HepG2 (cell line): ENCODE data around the gene RPL26. TPM values are rescaled to one million over a fixed set of nuclear protein-coding genes. Genes with fewer than 3 reads are reported as not detected.

Experiments used
- ATAC-seq: fragments of 200-7000 bp; cut with Tn5 transposase; 3 replicates; pipeline ENCODE4 v1.9.1; 2020; ENCODE audit warnings: mild to moderate bottlenecking, moderate library complexity
- BruUV-seq: library from RNA; stranded (reverse); fragments of 400-500 nt; replicated peaks from 2 replicates; lab custom pipeline; 2021; lab: Mats Ljungman, UMichigan
- CTCF ChIA-PET: fragments of 300-600 bp; formaldehyde crosslinking; extraction: SDS; loops from one replicate; lab custom pipeline; 2021; ENCODE audit warnings: low total read pairs, inconsistent platforms, low intra/inter-chr PET ratio; lab: Yijun Ruan, JAX
- POLR2A ChIA-PET: fragments of 350-600 bp; sonication (Branson Sonifier 250); formaldehyde crosslinking; loops from one replicate; lab custom pipeline; 2020; ENCODE audit warnings: antibody characterized with exemption, inconsistent platforms; lab: Yijun Ruan, JAX
- DNase-seq: peaks from one replicate; pipeline ENCODE4 v3.0.0-alpha.2; 2015; ENCODE audit warnings: low spot score
- FAIRE-seq: peaks from 3 replicates; lab custom pipeline; 2011; peaks lifted over from hg19 to GRCh38; lab: Jason Lieb, UNC
- H2AFZ ChIP-seq: one replicate; pipeline ENCODE4 v1.6.1; 2011; ENCODE audit warnings: low read length, inconsistent platforms
- H3K27ac ChIP-seq: fragments of 300-600 bp; 3 replicates; pipeline ENCODE4 v1.8.0; 2011; ENCODE audit warnings: mixed run types, mild to moderate bottlenecking, mixed read lengths, low read length, inconsistent platforms; ENCODE audit not compliant: insufficient read depth; ENCODE audit errors: extremely low read length
- H3K27me3 ChIP-seq, 2 experiments: fragments of 200-600 bp in 1 of 2; 2 replicates in 1 of 2; 3 replicates in 1 of 2; pipeline versions ENCODE4 v1.6.0 to v1.8.0; 2011; ENCODE audit warnings: low read length in 2 of 2, mild to moderate bottlenecking in 2 of 2, moderate library complexity in 2 of 2, inconsistent platforms in 1 of 2; ENCODE audit not compliant: insufficient read depth in 2 of 2, control insufficient read depth in 1 of 2
- H3K36me3 ChIP-seq, 2 experiments: fragments of 200-600 bp in 1 of 2; replicated peaks in 1 of 2; 2 replicates in 1 of 2; 3 replicates in 1 of 2; pipeline versions ENCODE4 v1.5.1 to v1.8.0; 2011; ENCODE audit warnings: low read length in 2 of 2, inconsistent platforms in 1 of 2; ENCODE audit not compliant: insufficient read depth in 2 of 2, control insufficient read depth in 1 of 2
- H3K4me1 ChIP-seq: 2 replicates; pipeline ENCODE4 v1.5.1; 2012; ENCODE audit warnings: low read length, inconsistent platforms; ENCODE audit not compliant: insufficient read depth
- H3K4me2 ChIP-seq: 2 replicates; pipeline ENCODE4 v1.6.0; 2011; ENCODE audit warnings: low read depth, low read length, inconsistent platforms
- H3K4me3 ChIP-seq, 3 experiments: fragments of 200-600 bp in 1 of 3; sonication (generic), shearing (Covaris generic) in 1 of 3; replicated peaks in 1 of 3; 2 replicates each; pipeline ENCODE4 v1.5.1; 2011 to 2016; ENCODE audit warnings: low read length in 3 of 3, inconsistent platforms in 2 of 3, low read depth in 2 of 3, mild to moderate bottlenecking in 2 of 3, control low read depth in 1 of 3, mixed read lengths in 1 of 3; ENCODE audit not compliant: insufficient read depth in 1 of 3
- H3K79me2 ChIP-seq: one replicate; pipeline ENCODE4 v1.6.1; 2011; ENCODE audit warnings: low read length, inconsistent platforms; ENCODE audit not compliant: insufficient read depth
- H3K9ac ChIP-seq: 2 replicates; pipeline ENCODE4 v1.6.0; 2011; ENCODE audit warnings: mild to moderate bottlenecking, low read depth, low read length, inconsistent platforms; ENCODE audit not compliant: insufficient read depth
- H3K9me3 ChIP-seq: 2 replicates; pipeline ENCODE4 v1.5.1; 2012; ENCODE audit warnings: mild to moderate bottlenecking, low read length
- H4K20me1 ChIP-seq: 2 replicates; pipeline ENCODE4 v1.6.0; 2011; ENCODE audit warnings: inconsistent platforms, mild to moderate bottlenecking, low read length, moderate library complexity; ENCODE audit not compliant: insufficient read depth
- DPF2 ChIP-seq: sonication (generic); formaldehyde crosslinking; IDR thresholded peaks from 2 replicates; pipeline ENCODE4 v1.4.0; 2020; ENCODE audit warnings: mild to moderate bottlenecking, low read depth, missing genetic modification reagents, borderline replicate concordance
- LCORL ChIP-seq, 2 experiments: fragments of 450-650 bp in 1 of 2; sonication (generic) in 1 of 2; formaldehyde crosslinking in 1 of 2; IDR thresholded peaks; 2 replicates each; pipeline versions ENCODE4 v1.5.0 to v1.6.1; 2017 to 2020; ENCODE audit warnings: antibody characterized with exemption in 1 of 2, missing genetic modification reagents in 1 of 2
- MIXL1 ChIP-seq: IDR thresholded peaks from 2 replicates; pipeline ENCODE4 v1.6.1; 2016
- NFKBIZ ChIP-seq: IDR thresholded peaks from 2 replicates; pipeline ENCODE4 v1.6.1; 2018; ENCODE audit warnings: missing genetic modification reagents, missing compliant biosample characterization
- PHF8 ChIP-seq: sonication (generic); formaldehyde crosslinking; IDR thresholded peaks from 2 replicates; pipeline ENCODE4 v1.5.0; 2020; ENCODE audit warnings: missing genetic modification reagents
- SMAD1 ChIP-seq: sonication (generic); formaldehyde crosslinking; IDR thresholded peaks from 2 replicates; pipeline ENCODE4 v1.4.0; 2020; ENCODE audit warnings: missing genetic modification reagents, low read depth, mild to moderate bottlenecking, borderline replicate concordance
- TBP ChIP-seq: sonication (generic); formaldehyde crosslinking; IDR thresholded peaks from 2 replicates; pipeline ENCODE4 v1.5.0; 2020; ENCODE audit warnings: missing genetic modification reagents
- ZFYVE20 ChIP-seq: sonication (generic); formaldehyde crosslinking; IDR thresholded peaks from 2 replicates; pipeline ENCODE4 v1.8.0; 2023; ENCODE audit warnings: low read depth, mild to moderate bottlenecking, moderate library complexity, missing genetic modification reagents, borderline replicate concordance
- ZNF558 ChIP-seq: sonication (generic); formaldehyde crosslinking; IDR thresholded peaks from 2 replicates; pipeline ENCODE4 v1.9.0; 2022; ENCODE audit warnings: mild to moderate bottlenecking, missing genetic modification reagents, borderline replicate concordance
- ZSCAN25 ChIP-seq: sonication (generic); formaldehyde crosslinking; IDR thresholded peaks from 2 replicates; pipeline ENCODE4 v1.8.0; 2022; ENCODE audit warnings: mild to moderate bottlenecking, missing genetic modification reagents
- WGBS: methylation state at CpG from one replicate; pipeline ENCODE4 v1.1.6; 2017; ENCODE audit warnings: low lambda C conversion rate; 5-methylcytosine and 5-hydroxymethylcytosine counted together
- in situ Hi-C: cut with HindIII; loops from 2 replicates; pipeline ENCODE4 v1.10.0; 2017; ENCODE audit warnings: low pct_unique_long_range_greater_than_20kb; ENCODE audit not compliant: extremely low pct_ligation_motif_present
- intact Hi-C: fragments of 100-400 bp; cut with micrococcal nuclease; formaldehyde crosslinking; loops from one replicate; pipeline ENCODE4 v1.10.0; 2022; ENCODE audit not compliant: unreplicated experiment
- polyA plus RNA-seq, 8 experiments: library from polyadenylated mRNA; depleted of rRNA in 3 of 8; stranded (reverse) in 7 of 8; unstranded in 1 of 8; fragments of >200 nt; fragmentation: Illumina TruSeq in 4 of 8; extraction: Trizol in 4 of 8; gene quantifications; 2 replicates each; pipeline versions ENCODE4 v1.2.1 to v1.2.3, GENCODE V29; 2011 to 2016; ENCODE audit warnings: low read depth in 4 of 8, missing spikeins in 1 of 8, mixed read lengths in 1 of 8; ENCODE audit not compliant: insufficient read depth in 1 of 8
- total RNA-seq, 5 experiments: library from RNA; depleted of rRNA; stranded (reverse); fragments of >200 nt; fragmentation: Illumina TruSeq; extraction: Trizol; gene quantifications; 2 replicates each; pipeline ENCODE4 v1.2.3, GENCODE V29; 2016; ENCODE audit warnings: low read depth in 1 of 5
- TF ChIP-seq, protein P1 (sequence below): sonication (generic); formaldehyde crosslinking; IDR thresholded peaks from 2 replicates; pipeline ENCODE4 v1.4.0; 2020; ENCODE audit warnings: missing genetic modification reagents
- TF ChIP-seq, protein P2 (sequence below): sonication (generic); formaldehyde crosslinking; IDR thresholded peaks from 2 replicates; pipeline ENCODE4 v1.5.1; 2020; ENCODE audit warnings: mild to moderate bottlenecking, moderate library complexity, missing genetic modification reagents
- TF ChIP-seq, protein P3 (sequence below): sonication (generic); formaldehyde crosslinking; IDR thresholded peaks from 2 replicates; pipeline ENCODE4 v1.4.0; 2020; ENCODE audit warnings: missing genetic modification reagents
- TF ChIP-seq, protein P4 (sequence below): conservative IDR thresholded peaks from 2 replicates; pipeline ENCODE4 v1.6.1; 2018; ENCODE audit warnings: missing genetic modification reagents
- TF ChIP-seq, protein P5 (sequence below): sonication (generic); formaldehyde crosslinking; IDR thresholded peaks from 2 replicates; pipeline ENCODE4 v1.4.0; 2020; ENCODE audit warnings: mild to moderate bottlenecking, missing genetic modification reagents

The RPL26 gene
- total and polyA plus RNA-seq, 2 of the 13 experiments (the other 11 are each of a cell fraction or from before 2014, with no cell fraction given) = 2,817 to 3,529 TPM

DNA sequence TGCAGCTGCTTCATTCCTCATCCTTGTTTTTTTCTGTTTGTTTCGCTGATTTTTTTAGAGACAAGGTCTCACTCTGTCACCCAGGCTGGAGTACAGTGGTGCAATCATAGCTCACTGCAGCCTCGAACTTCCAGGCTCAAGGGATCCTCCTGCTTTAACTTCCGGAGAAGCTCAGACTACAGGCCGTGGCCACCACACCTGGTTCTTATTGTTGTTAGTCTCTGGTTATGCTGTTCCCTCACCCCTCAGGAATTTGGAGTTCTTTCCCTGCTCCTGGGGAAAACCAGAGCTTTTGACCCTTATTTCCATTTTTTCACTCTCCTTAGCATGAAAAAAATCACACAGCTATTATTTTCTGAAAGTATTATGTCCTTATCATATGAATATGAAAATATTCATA, 41.5 kb downstream of the RPL26 start (continued):
- TF ChIP-seq MIXL1 (CRISPR knock-in tag) (no peak), ZFYVE20 (CRISPR knock-in tag) (no peak), NFKBIZ (CRISPR knock-in tag) (no peak), PHF8 (no peak), ZSCAN25 (no peak)
- TF ChIP-seq, protein P1, sequence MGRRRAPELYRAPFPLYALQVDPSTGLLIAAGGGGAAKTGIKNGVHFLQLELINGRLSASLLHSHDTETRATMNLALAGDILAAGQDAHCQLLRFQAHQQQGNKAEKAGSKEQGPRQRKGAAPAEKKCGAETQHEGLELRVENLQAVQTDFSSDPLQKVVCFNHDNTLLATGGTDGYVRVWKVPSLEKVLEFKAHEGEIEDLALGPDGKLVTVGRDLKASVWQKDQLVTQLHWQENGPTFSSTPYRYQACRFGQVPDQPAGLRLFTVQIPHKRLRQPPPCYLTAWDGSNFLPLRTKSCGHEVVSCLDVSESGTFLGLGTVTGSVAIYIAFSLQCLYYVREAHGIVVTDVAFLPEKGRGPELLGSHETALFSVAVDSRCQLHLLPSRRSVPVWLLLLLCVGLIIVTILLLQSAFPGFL = no peak
- TF ChIP-seq, all 625 proteins: peak for 0

DNA sequence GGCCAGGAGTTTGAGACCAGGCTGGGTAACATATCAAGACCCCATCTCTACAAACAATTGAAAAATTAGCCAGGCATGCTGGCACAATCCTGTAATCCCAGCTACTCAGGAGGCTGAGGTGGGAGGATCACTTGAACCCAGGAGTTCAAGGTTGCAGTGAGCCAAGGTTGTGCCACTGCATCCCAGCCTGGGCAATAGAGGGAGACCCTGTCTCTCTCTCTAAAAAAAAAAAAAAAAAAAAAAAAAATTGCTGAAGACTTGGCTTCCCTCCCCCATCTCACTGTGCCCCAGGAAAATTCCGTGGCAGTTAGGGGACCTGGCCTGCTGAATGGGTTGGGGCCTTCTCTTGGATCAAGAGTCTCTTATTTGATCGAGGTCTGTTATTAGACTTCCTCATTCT, 43.5 kb downstream of the RPL26 start, which contains the start of gene ODF4:
Gene ODF4 (plus strand): TSS at position 301 of the 400 bp plus-strand sequence. CDS start 212 bp downstream, outside the sequence.
- intact Hi-C loops = no loop called here
- CTCF ChIA-PET = no interaction called here
- no peak within 1 kb of the TSS for H2AFZ ChIP-seq
- POLR2A ChIA-PET = no interaction called here
- no peak within 1 kb of the TSS for H3K4me2 ChIP-seq
- ATAC-seq (no peak), DNase-seq (no peak), FAIRE-seq (no peak)
- in situ Hi-C loops = no loop called here
- 5% methylated on average over 2 of the region's 2 CpGs for WGBS
- H3K4me3 ChIP-seq = no peak within 1 kb of the TSS
- BruUV-seq = no TSS peak
- H3K27me3 ChIP-seq = peaks cover 2 to 14% of the 10 kb centered on the region in 2 experiments; a peak in 3 of 5 replicates
- no peaks in the 10 kb centered on the region for H3K9me3 ChIP-seq
- H4K20me1 ChIP-seq = no peaks in the 10 kb centered on the region
- no peaks in the 10 kb centered on the region for H3K36me3 ChIP-seq
- H3K27ac ChIP-seq = no peak within 1 kb of the TSS
- H3K9ac ChIP-seq = no peak within 1 kb of the TSS
- no peaks in the 10 kb centered on the region for H3K79me2 ChIP-seq
- H3K4me1 ChIP-seq = no peaks in the 10 kb centered on the region
- TF ChIP-seq DPF2 = no peak
- TF ChIP-seq, protein P2, sequence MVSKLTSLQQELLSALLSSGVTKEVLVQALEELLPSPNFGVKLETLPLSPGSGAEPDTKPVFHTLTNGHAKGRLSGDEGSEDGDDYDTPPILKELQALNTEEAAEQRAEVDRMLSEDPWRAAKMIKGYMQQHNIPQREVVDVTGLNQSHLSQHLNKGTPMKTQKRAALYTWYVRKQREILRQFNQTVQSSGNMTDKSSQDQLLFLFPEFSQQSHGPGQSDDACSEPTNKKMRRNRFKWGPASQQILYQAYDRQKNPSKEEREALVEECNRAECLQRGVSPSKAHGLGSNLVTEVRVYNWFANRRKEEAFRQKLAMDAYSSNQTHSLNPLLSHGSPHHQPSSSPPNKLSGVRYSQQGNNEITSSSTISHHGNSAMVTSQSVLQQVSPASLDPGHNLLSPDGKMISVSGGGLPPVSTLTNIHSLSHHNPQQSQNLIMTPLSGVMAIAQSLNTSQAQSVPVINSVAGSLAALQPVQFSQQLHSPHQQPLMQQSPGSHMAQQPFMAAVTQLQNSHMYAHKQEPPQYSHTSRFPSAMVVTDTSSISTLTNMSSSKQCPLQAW (CRISPR knock-in tag) = no peak
- TF ChIP-seq, protein P3, sequence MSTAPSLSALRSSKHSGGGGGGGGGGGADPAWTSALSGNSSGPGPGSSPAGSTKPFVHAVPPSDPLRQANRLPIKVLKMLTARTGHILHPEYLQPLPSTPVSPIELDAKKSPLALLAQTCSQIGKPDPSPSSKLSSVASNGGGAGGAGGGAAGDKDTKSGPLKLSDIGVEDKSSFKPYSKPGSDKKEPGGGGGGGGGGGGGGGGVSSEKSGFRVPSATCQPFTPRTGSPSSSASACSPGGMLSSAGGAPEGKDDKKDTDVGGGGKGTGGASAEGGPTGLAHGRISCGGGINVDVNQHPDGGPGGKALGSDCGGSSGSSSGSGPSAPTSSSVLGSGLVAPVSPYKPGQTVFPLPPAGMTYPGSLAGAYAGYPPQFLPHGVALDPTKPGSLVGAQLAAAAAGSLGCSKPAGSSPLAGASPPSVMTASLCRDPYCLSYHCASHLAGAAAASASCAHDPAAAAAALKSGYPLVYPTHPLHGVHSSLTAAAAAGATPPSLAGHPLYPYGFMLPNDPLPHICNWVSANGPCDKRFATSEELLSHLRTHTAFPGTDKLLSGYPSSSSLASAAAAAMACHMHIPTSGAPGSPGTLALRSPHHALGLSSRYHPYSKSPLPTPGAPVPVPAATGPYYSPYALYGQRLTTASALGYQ (CRISPR knock-in tag) = no peak
- no peak for TF ChIP-seq ZNF558 (CRISPR knock-in tag)
- no peak for TF ChIP-seq TBP (CRISPR knock-in tag)
- no peak for TF ChIP-seq LCORL (IDR thresholded peaks at IDR 0.05)
- no peak for TF ChIP-seq LCORL (CRISPR knock-in tag; IDR thresholded peaks at IDR 0.05)
- TF ChIP-seq SMAD1 (CRISPR knock-in tag) = no peak
- TF ChIP-seq, protein P4, sequence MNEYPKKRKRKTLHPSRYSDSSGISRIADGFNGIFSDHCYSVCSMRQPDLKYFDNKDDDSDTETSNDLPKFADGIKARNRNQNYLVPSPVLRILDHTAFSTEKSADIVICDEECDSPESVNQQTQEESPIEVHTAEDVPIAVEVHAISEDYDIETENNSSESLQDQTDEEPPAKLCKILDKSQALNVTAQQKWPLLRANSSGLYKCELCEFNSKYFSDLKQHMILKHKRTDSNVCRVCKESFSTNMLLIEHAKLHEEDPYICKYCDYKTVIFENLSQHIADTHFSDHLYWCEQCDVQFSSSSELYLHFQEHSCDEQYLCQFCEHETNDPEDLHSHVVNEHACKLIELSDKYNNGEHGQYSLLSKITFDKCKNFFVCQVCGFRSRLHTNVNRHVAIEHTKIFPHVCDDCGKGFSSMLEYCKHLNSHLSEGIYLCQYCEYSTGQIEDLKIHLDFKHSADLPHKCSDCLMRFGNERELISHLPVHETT (CRISPR knock-in tag) = no peak
- TF ChIP-seq, protein P5, sequence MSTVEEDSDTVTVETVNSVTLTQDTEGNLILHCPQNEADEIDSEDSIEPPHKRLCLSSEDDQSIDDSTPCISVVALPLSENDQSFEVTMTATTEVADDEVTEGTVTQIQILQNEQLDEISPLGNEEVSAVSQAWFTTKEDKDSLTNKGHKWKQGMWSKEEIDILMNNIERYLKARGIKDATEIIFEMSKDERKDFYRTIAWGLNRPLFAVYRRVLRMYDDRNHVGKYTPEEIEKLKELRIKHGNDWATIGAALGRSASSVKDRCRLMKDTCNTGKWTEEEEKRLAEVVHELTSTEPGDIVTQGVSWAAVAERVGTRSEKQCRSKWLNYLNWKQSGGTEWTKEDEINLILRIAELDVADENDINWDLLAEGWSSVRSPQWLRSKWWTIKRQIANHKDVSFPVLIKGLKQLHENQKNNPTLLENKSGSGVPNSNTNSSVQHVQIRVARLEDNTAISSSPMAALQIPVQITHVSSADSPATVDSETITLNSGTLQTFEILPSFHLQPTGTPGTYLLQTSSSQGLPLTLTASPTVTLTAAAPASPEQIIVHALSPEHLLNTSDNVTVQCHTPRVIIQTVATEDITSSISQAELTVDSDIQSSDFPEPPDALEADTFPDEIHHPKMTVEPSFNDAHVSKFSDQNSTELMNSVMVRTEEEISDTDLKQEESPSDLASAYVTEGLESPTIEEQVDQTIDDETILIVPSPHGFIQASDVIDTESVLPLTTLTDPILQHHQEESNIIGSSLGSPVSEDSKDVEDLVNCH (CRISPR knock-in tag) = no peak
